HepG2 (cell line): ENCODE measurements around the gene FOXA1. TPM values are rescaled to one million over a fixed set of nuclear protein-coding genes. Genes with fewer than 3 reads are reported as not detected.

Experiments used
- ARID5B ChIP-seq: IDR thresholded peaks from 2 replicates; pipeline ENCODE4 v1.4.0; 2020; ENCODE audit warnings: mild to moderate bottlenecking, missing genetic modification reagents
- ETV5 ChIP-seq: IDR thresholded peaks from 2 replicates; pipeline ENCODE4 v1.6.1; 2018; ENCODE audit warnings: missing biosample characterization, missing genetic modification reagents, inconsistent platforms, borderline replicate concordance
- FOXC1 ChIP-seq: sonication (generic); formaldehyde crosslinking; IDR thresholded peaks from 2 replicates; pipeline ENCODE4 v1.8.0; 2022; ENCODE audit warnings: mild to moderate bottlenecking, missing genetic modification reagents, borderline replicate concordance
- GLI4 ChIP-seq: sonication (generic); formaldehyde crosslinking; IDR thresholded peaks from 2 replicates; pipeline ENCODE4 v1.5.1; 2020; ENCODE audit warnings: missing genetic modification reagents, mild to moderate bottlenecking, moderate library complexity, borderline replicate concordance
- HOMEZ ChIP-seq: IDR thresholded peaks from 2 replicates; pipeline ENCODE4 v1.6.1; 2016; ENCODE audit warnings: low read depth
- KDM1A ChIP-seq: IDR thresholded peaks from 2 replicates; pipeline ENCODE4 v1.6.1; 2016; ENCODE audit warnings: missing compliant biosample characterization
- NFRKB ChIP-seq: fragments of 450-650 bp; IDR thresholded peaks from 2 replicates; pipeline ENCODE4 v1.6.1; 2017
- PLRG1 ChIP-seq: fragments of 450-650 bp; conservative IDR thresholded peaks from 2 replicates; pipeline ENCODE4 v1.6.1; 2016
- RBM22 ChIP-seq: fragments of 200-400 bp; formaldehyde crosslinking; optimal IDR thresholded peaks from 2 replicates; pipeline ENCODE3; 2017; ENCODE audit warnings: mild to moderate bottlenecking, low read length, moderate library complexity
- RCOR2 ChIP-seq: IDR thresholded peaks from 2 replicates; pipeline ENCODE4 v1.6.1; 2016; ENCODE audit warnings: missing biosample characterization, missing genetic modification reagents
- RXRA ChIP-seq: sonication (generic); formaldehyde crosslinking; IDR thresholded peaks from 2 replicates; pipeline ENCODE4 v1.5.1; 2020; ENCODE audit warnings: missing genetic modification reagents
- SALL1 ChIP-seq: sonication (generic); formaldehyde crosslinking; IDR thresholded peaks from 2 replicates; pipeline ENCODE4 v1.8.0; 2022; ENCODE audit warnings: mild to moderate bottlenecking, missing genetic modification reagents
- ZBTB21 ChIP-seq: sonication (generic); formaldehyde crosslinking; IDR thresholded peaks from 2 replicates; pipeline ENCODE4 v1.4.0; 2020; ENCODE audit warnings: missing genetic modification reagents
- ZNF3 ChIP-seq: IDR thresholded peaks from 2 replicates; pipeline ENCODE4 v1.7.0; 2017; ENCODE audit warnings: inconsistent platforms
- ZNF331 ChIP-seq: sonication (generic); formaldehyde crosslinking; IDR thresholded peaks from 2 replicates; pipeline ENCODE4 v1.4.0; 2020; ENCODE audit warnings: missing genetic modification reagents
- ZNF335 ChIP-seq: sonication (generic); formaldehyde crosslinking; IDR thresholded peaks from 2 replicates; pipeline ENCODE4 v1.4.0; 2020; ENCODE audit warnings: missing genetic modification reagents
- ZNF552 ChIP-seq: sonication (generic); formaldehyde crosslinking; IDR thresholded peaks from 2 replicates; pipeline ENCODE4 v1.9.0; 2022; ENCODE audit warnings: missing genetic modification reagents, mild to moderate bottlenecking, borderline replicate concordance
- polyA plus RNA-seq, 8 experiments: library from polyadenylated mRNA; depleted of rRNA in 3 of 8; stranded (reverse) in 7 of 8; unstranded in 1 of 8; fragments of >200 nt; fragmentation: Illumina TruSeq in 4 of 8; extraction: Trizol in 4 of 8; gene quantifications; 2 replicates each; pipeline versions ENCODE4 v1.2.1 to v1.2.3, GENCODE V29; 2011 to 2016; ENCODE audit warnings: low read depth in 4 of 8, missing spikeins in 1 of 8, mixed read lengths in 1 of 8; ENCODE audit not compliant: insufficient read depth in 1 of 8
- total RNA-seq, 5 experiments: library from RNA; depleted of rRNA; stranded (reverse); fragments of >200 nt; fragmentation: Illumina TruSeq; extraction: Trizol; gene quantifications; 2 replicates each; pipeline ENCODE4 v1.2.3, GENCODE V29; 2016; ENCODE audit warnings: low read depth in 1 of 5

The FOXA1 gene
- total and polyA plus RNA-seq, 2 of the 13 experiments (the other 11 are each of a cell fraction or from before 2014, with no cell fraction given): 43.4 to 58.6 TPM

- TF ChIP-seq HOMEZ (CRISPR knock-in tag) (peak; percentile 2; the same call in 1 of the 2 replicates), ZNF331 (CRISPR knock-in tag) (no peak), SALL1 (CRISPR knock-in tag) (0 out of 2 replicates have a peak, but pooled peaks have one; percentile 8), ZNF552 (no peak), RXRA (CRISPR knock-in tag) (no peak), ZNF3 (CRISPR knock-in tag) (no peak), RBM22 (peak; percentile 71), NFRKB (no peak), GLI4 (CRISPR knock-in tag) (no peak), ARID5B (CRISPR knock-in tag) (no peak), FOXC1 (CRISPR knock-in tag) (no peak; the same call in 1 of the 2 replicates), RCOR2 (CRISPR knock-in tag) (peak; percentile 55; the same call in 1 of the 2 replicates), PLRG1 (no peak), ETV5 (0 out of 2 replicates have a peak, but pooled peaks have one; percentile 8), ZBTB21 (CRISPR knock-in tag) (no peak), ZNF335 (CRISPR knock-in tag) (no peak), KDM1A (CRISPR knock-in tag) (peak; percentile 97)
- TF ChIP-seq, all 625 proteins: peak for 20
These were observed 8.7 kb upstream of the FOXA1 start (continued) for GRCh38 chr14:37603688-37604251.
